NOMO-1 treated with dmso at 0.1 percent for 144 hours (cell line): ENCODE measurements around the gene PSMF1.
"Not testable (repeated sequence)": the region's sequence is repeated elsewhere in the genome, so short reads cannot be mapped to it uniquely, and the experiment has no call there.

Experiments
- DNase-seq: peaks from one replicate; lab custom pipeline; 2025; ENCODE audit not compliant: unreplicated experiment; lab: John Stamatoyannopoulos, UW

The PSMF1 gene

DNA sequence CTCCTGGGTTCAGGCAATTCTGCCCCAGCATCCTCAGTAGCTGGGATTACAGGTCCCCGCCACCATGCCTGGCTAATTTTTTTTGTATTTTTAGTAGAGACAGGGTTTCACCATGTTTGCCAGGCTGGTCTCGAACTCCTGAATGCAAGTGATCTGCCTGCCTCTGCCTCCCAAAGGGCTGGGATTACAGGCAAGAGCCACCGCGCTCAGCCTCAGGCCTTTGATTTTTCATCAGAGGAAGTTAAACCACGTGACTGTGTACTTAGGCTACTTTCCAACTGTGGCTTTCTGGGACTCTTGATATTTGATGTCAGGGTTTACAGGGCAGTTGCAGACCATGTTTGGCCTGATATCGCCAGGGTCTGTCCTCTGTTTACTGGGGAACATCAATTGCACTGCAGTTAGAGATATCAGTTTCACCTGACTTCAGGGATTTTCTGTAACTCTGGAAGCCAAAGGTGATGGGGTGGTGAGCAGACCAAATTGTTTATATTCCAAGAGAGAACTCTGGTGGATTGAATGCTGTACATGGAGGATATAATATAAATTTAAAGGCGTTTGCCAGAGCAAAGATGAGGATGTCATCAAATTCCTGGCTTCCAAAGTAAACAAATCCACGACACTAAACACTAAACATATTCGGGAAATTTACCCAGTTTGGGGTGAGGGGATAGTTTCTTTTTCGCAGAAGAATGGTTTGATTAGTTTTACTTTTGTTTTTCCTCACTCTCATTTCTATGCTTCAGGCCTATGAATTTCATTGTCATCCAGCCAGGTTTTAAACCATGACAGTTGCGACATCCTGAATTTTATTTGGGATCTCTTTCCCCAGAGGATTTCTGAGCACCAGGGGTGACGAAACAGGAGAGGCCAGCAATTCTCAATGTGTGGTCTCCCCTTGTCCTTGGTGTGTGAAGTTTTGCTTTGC lies 4.2 kb downstream of the PSMF1 start:
- DNase-seq = peak; percentile 1

DNA sequence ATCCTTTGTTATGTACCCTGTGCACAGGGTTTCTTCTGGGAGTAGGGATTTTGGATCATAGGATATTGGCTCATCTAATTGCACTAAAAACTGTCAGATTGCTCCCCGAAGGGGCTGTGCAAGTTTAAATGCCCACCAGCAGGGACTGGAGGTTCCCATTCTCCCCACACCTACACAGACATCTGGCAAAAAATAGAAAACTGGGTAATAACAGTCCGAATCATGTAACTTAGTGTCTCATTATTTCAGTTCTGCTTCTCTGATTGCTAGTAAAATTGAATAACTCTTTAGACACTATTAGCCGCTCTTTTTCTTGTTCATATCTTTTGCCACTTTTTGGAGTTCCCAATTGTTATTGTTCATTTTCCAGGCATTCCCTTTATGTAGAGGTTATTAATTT lies 5.3 kb downstream of the PSMF1 start:
- DNase-seq = no peak

DNA sequence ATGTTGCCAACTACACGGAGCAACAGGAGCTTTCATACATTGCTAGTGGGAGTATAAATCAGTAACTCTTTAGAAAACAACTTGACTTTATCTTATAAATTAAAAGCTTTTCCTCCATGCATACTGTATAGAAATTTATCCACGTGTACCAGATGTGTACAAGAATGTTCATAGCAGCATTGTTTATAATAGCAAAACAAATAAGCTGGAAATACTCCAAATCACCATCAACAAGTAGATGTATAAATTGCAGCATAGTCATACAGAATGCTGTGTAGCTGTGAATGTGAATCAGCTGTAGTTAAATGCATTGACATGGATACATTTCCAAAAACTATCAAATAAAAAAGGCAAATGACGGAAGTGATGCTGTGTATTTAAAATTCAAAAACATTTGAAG lies 6.0 kb downstream of the PSMF1 start:
- DNase-seq = no peak

- no peak for DNase-seq
These were observed 6.9 kb downstream of the PSMF1 start for GRCh38 chr20:1125277-1125676.

DNA sequence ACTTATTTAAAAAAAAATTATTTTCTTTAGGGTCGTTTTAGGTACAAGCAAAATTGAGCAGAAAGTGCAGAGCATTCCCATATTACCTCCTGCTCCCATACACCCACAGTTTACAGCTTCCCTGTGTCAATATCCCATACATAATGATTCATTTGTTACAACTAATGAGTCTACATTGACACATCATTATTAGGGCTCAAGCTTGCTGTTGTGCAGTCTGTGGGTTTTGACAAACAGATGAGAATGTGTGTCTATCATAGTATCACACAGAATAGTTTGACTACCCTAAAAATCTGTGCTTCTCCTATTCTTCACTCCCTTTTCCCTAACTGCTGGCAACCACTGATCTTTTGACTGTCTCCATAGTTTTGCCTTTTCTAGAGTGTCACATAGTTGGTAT lies 9.4 kb downstream of the PSMF1 start:
- no peak for DNase-seq

DNA sequence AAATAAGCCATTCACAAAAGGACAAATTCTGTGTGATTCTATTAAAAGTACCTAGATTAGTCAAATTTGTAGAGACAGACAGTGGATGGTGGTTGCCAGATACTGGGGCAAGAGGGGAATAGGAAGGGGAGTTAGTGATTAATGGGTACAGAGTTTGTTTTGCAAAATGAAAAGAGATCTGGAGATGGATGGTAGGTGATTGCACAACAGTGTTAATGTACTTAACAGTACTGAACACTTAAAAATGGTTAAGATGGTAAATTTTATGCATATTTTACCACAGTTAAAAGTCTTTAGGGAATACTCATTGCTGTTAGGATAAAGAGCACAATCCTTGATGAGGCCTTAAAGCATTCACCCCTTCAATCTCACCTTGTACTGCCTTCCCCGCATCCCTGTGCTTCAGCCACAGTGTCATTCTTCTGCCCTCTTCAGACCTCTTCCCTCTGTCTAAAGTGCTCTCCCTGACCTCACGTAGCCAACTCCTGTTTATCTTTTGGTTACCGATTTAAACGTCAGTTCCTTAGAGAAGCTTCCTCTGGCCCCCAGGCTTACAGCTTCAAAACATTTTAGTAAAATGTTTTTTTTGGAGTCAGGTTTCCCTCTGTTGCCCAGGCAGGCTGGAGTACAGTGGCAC lies 11.8 kb downstream of the PSMF1 start:
- no peak for DNase-seq

DNA sequence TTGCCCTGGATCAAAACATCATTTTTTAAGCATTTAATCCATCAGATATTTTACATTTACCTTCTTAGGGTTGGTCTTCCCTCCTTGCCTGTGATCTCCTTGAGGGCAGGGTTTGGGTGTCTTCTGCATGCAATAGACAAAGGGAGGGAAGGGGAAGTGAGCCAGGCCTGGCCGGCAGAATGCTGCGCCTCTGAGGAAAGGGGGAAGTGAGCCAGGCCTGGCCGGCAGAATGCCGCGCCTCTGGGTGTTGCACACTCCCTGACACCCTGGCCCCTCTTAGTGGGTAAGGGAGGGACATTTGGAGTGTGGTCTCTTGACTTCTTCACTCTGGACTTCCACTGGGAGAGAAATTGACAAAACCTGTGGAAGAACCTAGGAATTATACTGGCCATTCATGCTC lies 12.4 kb downstream of the PSMF1 start:
- peak; percentile 89 for DNase-seq

GRCh38 chr20:1131354-1131753 lies 13.0 kb downstream of the PSMF1 start:
- no peak for DNase-seq

DNA sequence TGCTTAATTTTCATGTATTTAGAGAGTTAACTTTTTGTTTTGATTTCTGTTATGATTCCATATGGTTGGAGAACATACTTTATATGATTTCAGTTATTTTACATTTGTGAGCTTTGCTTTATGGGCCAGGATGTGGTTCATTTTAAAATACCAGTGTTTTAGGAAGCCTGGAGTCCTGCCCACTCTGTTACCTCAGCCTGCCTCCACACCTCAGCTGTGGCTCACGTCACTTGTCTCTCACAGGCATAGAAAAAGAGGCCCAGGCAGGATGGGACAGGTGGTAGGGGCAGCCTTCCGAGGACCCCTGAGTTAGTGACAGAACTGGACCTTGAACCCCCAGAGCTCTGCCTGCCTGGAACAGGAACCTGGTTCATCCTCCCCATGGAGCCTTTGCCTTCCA lies 16.0 kb downstream of the PSMF1 start:
- no peak for DNase-seq

DNA sequence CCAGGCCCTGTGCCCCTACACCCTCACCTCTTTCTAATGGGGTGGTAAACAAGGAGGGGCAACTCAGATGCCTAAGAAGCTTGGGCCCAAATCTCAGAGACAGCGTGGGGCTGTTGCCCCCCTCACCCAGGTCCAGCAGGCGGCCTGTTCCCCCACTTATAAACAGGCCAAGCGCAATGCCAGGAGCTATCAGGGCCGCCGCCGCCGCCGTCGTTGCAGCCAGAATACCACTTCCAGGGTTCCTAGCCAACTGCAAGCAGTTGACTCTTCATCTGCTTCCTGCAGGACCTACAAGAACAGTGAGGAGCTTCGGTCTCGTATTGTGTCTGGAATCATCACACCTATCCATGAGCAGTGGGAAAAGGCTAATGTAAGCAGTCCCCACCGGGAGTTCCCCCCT lies 16.4 kb downstream of the PSMF1 start:
- DNase-seq = no peak

- no peak for DNase-seq
These were observed 18.8 kb downstream of the PSMF1 start for GRCh38 chr20:1137236-1137635.

DNA sequence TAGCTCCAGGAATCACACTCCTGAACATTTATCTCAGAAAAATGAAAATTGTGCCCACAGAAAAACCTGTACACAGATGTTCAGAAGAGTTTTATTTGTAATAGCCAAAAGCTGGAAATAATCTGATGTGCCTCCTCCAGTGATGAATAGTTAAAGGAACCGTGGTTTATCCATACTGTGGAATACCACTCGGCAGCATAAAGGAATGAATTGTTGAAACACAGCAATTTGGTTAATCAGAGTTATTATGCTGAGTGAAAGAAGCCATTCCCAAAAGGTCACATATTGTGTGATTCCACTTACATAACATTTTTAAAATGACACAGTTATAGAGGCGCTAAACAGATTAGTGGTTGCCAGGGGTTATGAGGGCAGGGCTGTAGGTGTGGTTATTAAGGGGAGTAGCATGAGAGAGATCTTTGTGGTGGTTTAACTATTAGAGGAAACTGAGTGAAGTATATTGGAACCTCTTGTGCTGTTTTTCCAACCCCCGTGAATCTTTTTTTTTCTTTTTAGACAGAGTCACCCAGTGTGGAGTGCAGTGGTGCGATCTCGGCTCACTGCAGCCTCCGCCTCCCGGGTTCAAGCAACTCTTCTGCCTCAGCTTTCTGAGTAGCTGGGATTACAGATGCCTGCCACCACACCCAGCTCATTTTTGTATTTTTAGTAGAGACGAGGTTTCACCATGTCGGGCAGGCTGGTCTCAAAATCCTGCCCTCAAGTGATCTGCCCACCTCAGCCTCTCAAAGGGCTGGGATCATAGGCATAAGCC lies 26.2 kb downstream of the PSMF1 start:
- DNase-seq = no peak

DNA sequence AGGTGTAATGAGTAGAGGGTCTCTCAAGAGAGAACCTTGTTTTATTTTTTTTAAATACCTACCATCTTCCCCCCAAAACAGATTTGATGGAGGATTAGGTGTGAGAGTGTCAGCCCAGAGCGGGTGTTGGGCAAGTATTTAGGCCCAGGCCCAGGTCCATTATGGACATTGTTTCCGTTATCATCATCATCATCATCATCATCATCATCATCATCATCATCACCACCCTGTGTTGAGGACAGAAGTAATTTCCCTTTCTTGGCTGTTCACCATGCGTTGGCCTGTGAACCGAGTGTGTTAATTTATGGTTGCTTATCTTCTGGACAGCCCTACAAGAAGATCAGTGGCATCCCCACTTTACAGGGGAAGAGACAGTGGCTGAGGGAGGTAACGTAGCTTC lies 28.6 kb downstream of the PSMF1 start:
- DNase-seq = no peak

DNA sequence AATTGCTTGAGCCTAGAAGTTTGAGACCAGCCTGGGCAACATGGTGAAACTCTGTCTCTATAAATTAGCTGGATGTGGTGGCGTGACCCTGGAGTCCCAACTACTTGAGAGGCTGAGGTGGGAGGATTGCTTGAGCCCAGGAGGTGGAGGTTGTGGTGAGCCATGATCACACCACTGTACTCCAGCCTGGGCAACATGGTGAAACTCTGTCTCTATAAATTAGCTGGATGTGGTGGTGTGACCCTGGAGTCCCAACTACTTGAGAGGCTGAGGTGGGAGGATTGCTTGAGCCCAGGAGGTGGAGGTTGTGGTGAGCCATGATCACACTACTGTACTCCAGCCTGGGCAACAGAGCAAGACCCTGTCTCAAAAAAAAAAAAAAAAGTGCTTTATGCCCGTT lies 31.4 kb downstream of the PSMF1 start:
- not testable (repeated sequence) for DNase-seq

DNA sequence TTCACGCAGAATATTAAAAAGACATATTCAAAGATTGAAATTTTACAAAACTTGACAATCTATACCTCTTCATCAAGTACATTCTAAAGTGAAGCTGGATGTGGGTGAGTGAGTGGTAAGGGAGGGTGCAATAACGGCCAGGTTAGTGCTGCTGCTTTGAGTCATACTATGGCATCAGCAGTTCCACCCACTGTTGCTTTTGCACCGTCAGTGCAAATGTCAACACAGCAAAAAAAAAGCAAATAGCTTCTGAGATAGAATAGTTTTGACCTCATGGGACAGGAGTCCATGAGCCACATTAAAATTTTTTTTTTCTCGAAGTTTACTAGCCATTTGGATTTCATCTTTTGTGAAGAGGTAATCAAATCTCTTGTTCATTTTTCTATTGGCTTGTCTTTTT lies 31.8 kb downstream of the PSMF1 start:
- DNase-seq = no peak

DNA sequence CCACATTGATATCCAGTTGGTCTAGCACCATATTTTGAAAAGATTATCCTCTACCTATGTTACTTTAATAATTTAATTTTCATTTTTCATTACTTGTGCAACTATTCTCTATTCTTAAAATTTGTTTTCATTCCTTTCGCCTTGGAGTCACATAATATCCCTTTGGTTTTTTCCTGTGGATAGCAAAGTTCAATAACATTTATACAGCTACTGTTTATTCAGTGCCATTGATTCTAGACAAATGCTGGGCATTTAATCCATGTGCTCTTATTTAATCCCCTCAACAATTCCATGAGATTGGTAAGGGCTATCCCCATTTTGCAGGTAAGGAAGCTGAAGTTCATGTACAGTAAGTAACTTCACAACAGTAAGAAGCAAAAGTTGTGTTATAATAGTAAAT lies 32.6 kb downstream of the PSMF1 start:
- DNase-seq = no peak

- DNase-seq = no peak
These were observed 35.8 kb downstream of the PSMF1 start for GRCh38 chr20:1154226-1154625.

GRCh38 chr20:1154691-1155090 lies 36.3 kb downstream of the PSMF1 start:
- DNase-seq = no peak

DNA sequence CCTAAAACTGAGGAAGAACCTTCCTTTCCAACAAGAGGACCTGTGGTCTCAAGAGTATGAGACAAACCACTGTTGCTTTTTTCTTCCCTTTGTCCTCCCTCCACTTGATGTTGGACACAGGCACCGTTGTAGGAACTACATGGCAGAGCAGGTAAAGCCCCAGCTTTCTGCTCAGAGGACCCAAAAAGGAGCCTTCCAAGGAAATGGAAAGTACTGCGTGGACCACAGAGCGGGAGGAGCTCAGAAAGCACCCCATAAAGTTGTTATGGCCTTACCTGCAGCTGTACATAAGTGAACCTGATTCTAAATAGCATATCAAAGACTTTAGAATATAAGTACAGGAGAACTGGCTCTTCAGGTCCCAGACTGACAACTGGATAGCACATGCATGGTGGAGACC lies 36.9 kb downstream of the PSMF1 start:
- no peak for DNase-seq

GRCh38 chr20:1160496-1160895 lies 42.1 kb downstream of the PSMF1 start:
- no peak for DNase-seq

DNA sequence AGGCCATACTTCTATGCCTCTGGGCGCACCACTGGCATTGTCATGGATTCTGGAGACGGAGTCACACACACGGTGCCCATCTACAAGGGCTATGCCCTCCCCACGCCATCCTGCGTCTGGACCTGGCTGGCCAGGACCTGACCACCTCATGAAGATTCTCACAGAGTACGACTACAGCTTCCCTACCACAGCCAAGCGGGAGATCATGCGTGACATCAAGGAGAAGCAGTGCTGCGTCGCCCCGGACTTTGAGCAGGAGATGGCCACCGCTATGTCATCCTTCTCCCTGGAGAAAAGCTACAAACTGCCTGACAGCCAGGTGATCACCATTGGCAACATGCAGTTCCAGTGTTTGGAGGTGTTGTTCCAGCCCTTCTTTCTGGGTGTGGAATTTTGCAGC lies 42.6 kb downstream of the PSMF1 start:
- DNase-seq = no peak

- no peak for DNase-seq
These were observed 44.7 kb downstream of the PSMF1 start for GRCh38 chr20:1163105-1163504.
